Measurements from ENCODE around the gene TDP1. TPM values are rescaled to one million over a fixed set of nuclear protein-coding genes. Genes with fewer than 3 reads are reported as not detected.

The TDP1 gene
- total RNA-seq, 1 donor from 2014 or later, result 30.3 TPM

DNA sequence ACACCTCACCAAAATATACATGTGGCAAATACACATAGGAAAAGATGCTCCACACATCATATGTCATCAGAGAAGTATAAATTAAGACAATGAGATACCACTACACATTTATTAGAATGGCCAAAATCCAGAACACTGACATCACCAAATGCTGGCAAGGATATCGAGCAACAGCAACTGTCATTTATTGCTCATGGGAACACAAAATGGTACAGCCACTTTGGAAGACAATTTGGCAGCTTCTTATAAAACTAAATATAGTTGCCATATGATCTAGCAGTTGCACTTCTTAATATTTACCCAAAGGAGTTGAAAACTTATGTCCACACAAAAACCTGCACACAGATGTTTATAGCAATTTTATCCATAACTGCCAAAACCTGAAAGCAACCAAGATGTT is 99.1 kb downstream of the TDP1 start:
- no peak for TF ChIP-seq CTCF (IDR thresholded peaks at IDR 0.05; ENCODE audit: partially characterized antibody, unreplicated experiment)
- no peak for DNase-seq
- Mint-ChIP-seq H3K4me3 (ENCODE audit: unreplicated experiment) (no peak overlapping the region), H3K27ac (ENCODE audit: unreplicated experiment) (no peak overlapping the region), H3K27me3 (ENCODE audit: unreplicated experiment) (peaks cover 7% of the 10 kb centered on the region), H3K36me3 (ENCODE audit: unreplicated experiment) (peaks cover 11% of the 10 kb centered on the region), H3K4me1 (ENCODE audit: low read depth, unreplicated experiment) (no peaks in the 10 kb centered on the region), H3K9me3 (ENCODE audit: unreplicated experiment) (peaks cover 2% of the 10 kb centered on the region)

DNA sequence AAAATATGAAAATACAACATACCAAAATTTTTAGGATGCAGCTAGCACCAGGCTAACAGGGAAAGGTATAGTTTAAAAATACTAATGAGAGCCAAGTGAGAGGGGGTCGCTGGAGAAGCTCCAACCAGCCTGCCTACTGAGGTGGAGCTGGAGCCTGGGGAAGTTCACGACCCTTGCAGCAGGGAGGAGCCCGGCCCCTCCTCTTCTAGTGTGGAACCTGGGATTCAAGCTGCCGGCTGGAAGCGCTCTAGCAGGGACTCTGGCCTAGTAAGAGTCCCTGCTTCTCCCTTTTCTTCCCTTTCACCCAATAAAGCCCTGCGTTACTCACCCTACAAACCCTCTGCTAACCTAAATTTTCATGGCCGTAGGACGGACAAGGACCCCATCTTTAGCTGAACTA is 101.1 kb downstream of the TDP1 start:
- peaks cover 11% of the 10 kb centered on the region for H3K36me3 Mint-ChIP-seq (ENCODE audit: unreplicated experiment)
- DNase-seq, result no peak
- no peak for TF ChIP-seq CTCF (IDR thresholded peaks at IDR 0.05; ENCODE audit: partially characterized antibody, unreplicated experiment)
- peaks cover 11% of the 10 kb centered on the region for H3K27me3 Mint-ChIP-seq (ENCODE audit: unreplicated experiment)
- no peaks in the 10 kb centered on the region for H3K4me1 Mint-ChIP-seq (ENCODE audit: low read depth, unreplicated experiment)
- H3K9me3 Mint-ChIP-seq (ENCODE audit: unreplicated experiment), result no peaks in the 10 kb centered on the region
- no peak overlapping the region for H3K4me3 Mint-ChIP-seq (ENCODE audit: unreplicated experiment)
- H3K27ac Mint-ChIP-seq (ENCODE audit: unreplicated experiment), result no peak overlapping the region

DNA sequence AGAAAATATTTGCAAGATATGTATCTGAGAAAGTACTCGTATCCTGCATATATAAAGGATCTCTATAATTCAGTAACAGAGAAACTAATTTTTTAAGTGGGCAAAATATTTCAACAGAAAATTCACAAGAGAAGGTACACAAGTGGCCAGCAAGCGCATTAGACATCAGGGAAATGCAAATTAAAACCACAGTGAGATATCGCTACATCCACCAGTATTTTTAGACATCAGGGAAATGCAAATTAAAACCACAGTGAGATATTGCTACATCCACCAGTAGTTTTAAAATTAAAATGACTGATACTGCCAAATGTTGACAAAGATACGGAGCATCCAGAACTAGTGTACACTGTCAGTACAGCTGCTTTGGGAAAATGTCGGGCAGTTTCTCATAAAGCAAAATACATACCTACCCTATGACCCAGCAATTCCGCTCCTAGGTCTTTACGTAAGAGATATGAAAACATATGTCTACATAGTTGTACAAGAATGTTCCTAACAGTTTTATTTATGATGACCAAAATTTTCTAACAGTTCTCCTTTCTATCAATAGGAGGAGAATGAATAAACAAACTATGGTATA is 103.2 kb downstream of the TDP1 start:
- peaks cover 21% of the 10 kb centered on the region for H3K27me3 Mint-ChIP-seq (ENCODE audit: unreplicated experiment)
- no peak overlapping the region for H3K4me3 Mint-ChIP-seq (ENCODE audit: unreplicated experiment)
- no peak for TF ChIP-seq CTCF (IDR thresholded peaks at IDR 0.05; ENCODE audit: partially characterized antibody, unreplicated experiment)
- no peak for DNase-seq
- H3K36me3 Mint-ChIP-seq (ENCODE audit: unreplicated experiment), result peaks cover 16% of the 10 kb centered on the region
- H3K4me1 Mint-ChIP-seq (ENCODE audit: low read depth, unreplicated experiment), result peaks cover 4% of the 10 kb centered on the region
- no peak overlapping the region for H3K27ac Mint-ChIP-seq (ENCODE audit: unreplicated experiment)
- H3K9me3 Mint-ChIP-seq (ENCODE audit: unreplicated experiment), result no peaks in the 10 kb centered on the region

DNA sequence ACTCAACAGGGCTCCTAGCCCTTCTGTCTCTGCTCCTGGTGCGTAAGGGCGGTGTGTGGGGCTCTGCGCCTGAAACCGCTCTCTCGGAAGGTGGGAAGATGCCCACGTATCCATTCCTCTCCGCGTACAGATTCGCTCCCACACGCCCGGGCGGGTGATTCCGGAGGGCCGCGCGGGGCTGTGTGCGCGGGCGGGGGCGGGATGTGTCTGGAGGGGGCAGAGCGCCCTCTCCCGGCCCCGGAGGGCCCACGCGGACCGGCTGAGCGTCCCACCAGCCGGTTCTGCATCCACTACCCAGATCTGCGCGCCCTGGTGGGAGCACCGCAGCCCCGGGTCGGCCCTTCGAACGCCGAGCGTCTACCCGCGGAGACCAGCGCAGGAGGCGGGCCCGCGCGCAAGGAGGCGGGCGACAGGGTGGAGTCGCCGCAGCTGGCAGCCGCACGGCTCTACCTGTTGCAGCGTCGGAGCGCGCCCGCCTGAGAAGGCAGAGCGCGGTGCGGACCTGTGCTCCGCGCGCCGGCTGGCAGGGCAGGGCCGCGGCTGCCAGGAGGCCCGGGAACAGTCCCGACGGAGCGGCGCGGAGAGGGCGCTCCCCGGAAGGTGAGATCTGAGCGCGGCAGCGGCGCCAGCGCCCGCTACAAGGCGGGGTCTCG is 104.7 kb downstream of the TDP1 start:
- DNase-seq, result peak; percentile 66
- peak; percentile 38 for TF ChIP-seq CTCF (IDR thresholded peaks at IDR 0.05; ENCODE audit: partially characterized antibody, unreplicated experiment)
- peaks cover 4% of the 10 kb centered on the region for H3K4me1 Mint-ChIP-seq (ENCODE audit: low read depth, unreplicated experiment)
- H3K4me3 Mint-ChIP-seq (ENCODE audit: unreplicated experiment), result peak overlapping the region; percentile 78
- H3K27me3 Mint-ChIP-seq (ENCODE audit: unreplicated experiment), result peaks cover 23% of the 10 kb centered on the region
- H3K9me3 Mint-ChIP-seq (ENCODE audit: unreplicated experiment), result no peaks in the 10 kb centered on the region
- peaks cover 16% of the 10 kb centered on the region for H3K36me3 Mint-ChIP-seq (ENCODE audit: unreplicated experiment)
- no peak overlapping the region for H3K27ac Mint-ChIP-seq (ENCODE audit: unreplicated experiment)

- Mint-ChIP-seq H3K9me3 (ENCODE audit: unreplicated experiment) (no peaks in the 10 kb centered on the region), H3K4me1 (ENCODE audit: low read depth, unreplicated experiment) (peaks cover 4% of the 10 kb centered on the region), H3K27me3 (ENCODE audit: unreplicated experiment) (peaks cover 23% of the 10 kb centered on the region), H3K36me3 (ENCODE audit: unreplicated experiment) (peaks cover 16% of the 10 kb centered on the region), H3K4me3 (ENCODE audit: unreplicated experiment) (no peak overlapping the region), H3K27ac (ENCODE audit: unreplicated experiment) (no peak overlapping the region)
- peak; percentile 27 for DNase-seq
- no peak for TF ChIP-seq CTCF (IDR thresholded peaks at IDR 0.05; ENCODE audit: partially characterized antibody, unreplicated experiment)
Observed at GRCh38 chr14:90060965-90061684, 105.4 kb downstream of the TDP1 start.
